ENCODE results near the gene TMEM179B. TPM values are rescaled to one million over a fixed set of nuclear protein-coding genes. Genes with fewer than 3 reads are reported as not detected.

The TMEM179B gene
- total and polyA plus RNA-seq, 9 of the 15 experiments (the other 6 are each of a cell fraction or from before 2014, with no cell fraction given), result 27.7 to 105 (median 37.0) TPM

DNA sequence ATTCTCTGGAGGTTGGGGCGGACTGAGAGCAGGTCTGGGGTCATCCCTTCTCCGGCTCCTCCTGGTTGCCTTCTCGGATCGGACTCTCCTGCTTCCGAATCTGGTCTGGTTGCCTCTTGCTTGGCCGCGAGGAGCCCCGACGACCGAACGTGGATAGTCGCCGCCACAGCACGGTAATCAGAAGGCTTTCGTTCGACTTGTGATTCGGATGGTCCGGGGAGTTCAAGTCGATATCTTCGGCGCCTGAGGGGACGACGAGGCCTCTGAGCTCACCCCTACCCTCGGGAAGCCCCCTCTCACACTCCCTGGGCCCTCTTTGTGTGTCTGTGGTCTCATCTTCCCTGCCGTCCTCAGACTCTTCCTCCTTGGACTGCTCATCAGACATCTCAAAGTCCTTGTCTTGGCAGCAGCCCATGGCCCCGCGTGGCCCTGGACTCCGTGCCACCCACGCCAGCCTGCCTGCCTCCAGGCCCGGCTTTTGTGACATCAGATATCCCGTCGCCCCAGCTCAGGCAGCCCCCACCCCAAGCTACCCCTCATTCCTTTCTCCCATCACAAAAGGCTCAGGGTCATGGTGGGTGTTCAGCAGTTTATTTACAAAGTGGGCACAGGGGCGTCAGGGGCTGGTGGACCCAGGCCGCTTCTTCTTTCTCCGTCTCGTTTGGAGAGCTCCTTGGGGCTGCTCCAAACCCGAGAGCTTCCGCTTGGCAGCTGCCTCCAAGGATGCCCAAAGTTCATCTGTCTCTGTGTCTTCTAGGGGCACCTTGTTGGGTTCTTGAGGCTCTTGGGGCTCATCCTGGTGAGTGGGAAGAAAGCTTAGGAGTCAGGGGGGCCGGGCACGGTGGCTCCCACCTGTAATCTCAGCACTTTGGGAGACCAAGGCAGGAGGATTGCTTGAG is 45.4 kb downstream of the TMEM179B start, which contains the start of gene TEX54 (continued):
- TF ChIP-seq NR2C2 (CRISPR knock-in tag; IDR thresholded peaks at IDR 0.05), result no peak
- no peak for TF ChIP-seq NR2C2 (tag; IDR thresholded peaks at IDR 0.05)
- no peak for TF ChIP-seq PTTG1 (tag; IDR thresholded peaks at IDR 0.05; ENCODE audit: low read depth)
- peak; percentile 49 for TF ChIP-seq SAP30 (IDR thresholded peaks at IDR 0.05; ENCODE audit: borderline replicate concordance, insufficient read depth, low read depth, low read length, poor library complexity, severe bottlenecking)
- TF ChIP-seq ZNF511 (CRISPR knock-in tag; IDR thresholded peaks at IDR 0.05), result 0 out of 2 replicates have a peak, but pooled peaks have one; percentile 6
- TF ChIP-seq PRMT5 (CRISPR knock-in tag; IDR thresholded peaks at IDR 0.05), result no peak
- TF ChIP-seq, protein P1, sequence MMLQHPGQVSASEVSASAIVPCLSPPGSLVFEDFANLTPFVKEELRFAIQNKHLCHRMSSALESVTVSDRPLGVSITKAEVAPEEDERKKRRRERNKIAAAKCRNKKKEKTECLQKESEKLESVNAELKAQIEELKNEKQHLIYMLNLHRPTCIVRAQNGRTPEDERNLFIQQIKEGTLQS (IDR thresholded peaks at IDR 0.05), result no peak
- TF ChIP-seq, protein P1 (CRISPR knock-in tag; conservative IDR thresholded peaks at IDR 0.05), result no peak
- peak; percentile 30; the same call in 1 of the 2 replicates for TF ChIP-seq NFIC (IDR thresholded peaks at IDR 0.05)
- TF ChIP-seq TCF3 (CRISPR knock-in tag; IDR thresholded peaks at IDR 0.05), result 0 out of 2 replicates have a peak, but pooled peaks have one; percentile 3
- no peak for TF ChIP-seq XRCC3 (IDR thresholded peaks at IDR 0.05)
- TF ChIP-seq ZNF212 (CRISPR knock-in tag; IDR thresholded peaks at IDR 0.05), result no peak
- peak; percentile 67 for TF ChIP-seq KDM5B (IDR thresholded peaks at IDR 0.05; ENCODE audit: insufficient replicate concordance, low read depth, low read length)
- peak in 1 of 2 experiments; percentile 51; a peak in 1 of 4 replicates for TF ChIP-seq SRF (CRISPR knock-in tag; IDR thresholded peaks at IDR 0.05)
- no peak for TF ChIP-seq SNIP1 (IDR thresholded peaks at IDR 0.05; ENCODE audit: low read depth)
- TF ChIP-seq TFAP4 (CRISPR knock-in tag; IDR thresholded peaks at IDR 0.05; ENCODE audit: borderline replicate concordance), result peak; percentile 33; the same call in 1 of the 2 replicates
- no peak for TF ChIP-seq IRF9 (tag; IDR thresholded peaks at IDR 0.05)
- TF ChIP-seq KHSRP (IDR thresholded peaks at IDR 0.05), result no peak
- TF ChIP-seq L3MBTL2 (IDR thresholded peaks at IDR 0.05), result peak; percentile 50; the same call in 1 of the 2 replicates
- TF ChIP-seq RB1 (IDR thresholded peaks at IDR 0.05; ENCODE audit: low read depth), result no peak; the same call in 1 of the 2 replicates
- no peak for TF ChIP-seq MEIS2 (IDR thresholded peaks at IDR 0.05; ENCODE audit: partially characterized antibody)
